H1 (cell line): Measurements from ENCODE around the gene FAM83B. TPM values are rescaled to one million over a fixed set of nuclear protein-coding genes. Genes with fewer than 3 reads are reported as not detected.

Experiments used
- CHD7 ChIP-seq: fragments of 300-600 bp; sonication (generic); IDR thresholded peaks from 2 replicates; pipeline ENCODE4 v1.7.1; 2012; ENCODE audit warnings: low read length, moderate library complexity, mild to moderate bottlenecking, inconsistent platforms; ENCODE audit not compliant: insufficient replicate concordance
- SP2 ChIP-seq: IDR thresholded peaks from 2 replicates; pipeline ENCODE4 v1.6.1; 2012; ENCODE audit warnings: mild to moderate bottlenecking, low read length, inconsistent platforms
- polyA plus RNA-seq, 7 experiments: library from polyadenylated mRNA; depleted of rRNA in 3 of 7; stranded (reverse) in 5 of 7; unstranded in 2 of 7; fragments of >200 nt in 5 of 7; fragments of 200-250 nt in 2 of 7; gene quantifications; 1 replicate in 5 of 7; 2 replicates in 1 of 7; 4 replicates in 1 of 7; pipeline versions ENCODE4 v1.2.1 to v1.2.3, GENCODE V29; 2011 to 2013; ENCODE audit warnings: missing spikeins in 2 of 7, mixed read lengths in 2 of 7
- total RNA-seq: library from RNA; stranded (reverse); fragmentation: NEBNext Ultra II Directional; extraction: Animal tissue kit (Norgen Biotek cat#: 25700); gene quantifications from 2 replicates; pipeline ENCODE4 v1.2.1, GENCODE V29; 2021

FAM83B gene
- total and polyA plus RNA-seq, 2 of the 8 experiments (the other 6 are each of a cell fraction or from before 2014, with no cell fraction given) = 0.71 to 5.7 TPM

DNA sequence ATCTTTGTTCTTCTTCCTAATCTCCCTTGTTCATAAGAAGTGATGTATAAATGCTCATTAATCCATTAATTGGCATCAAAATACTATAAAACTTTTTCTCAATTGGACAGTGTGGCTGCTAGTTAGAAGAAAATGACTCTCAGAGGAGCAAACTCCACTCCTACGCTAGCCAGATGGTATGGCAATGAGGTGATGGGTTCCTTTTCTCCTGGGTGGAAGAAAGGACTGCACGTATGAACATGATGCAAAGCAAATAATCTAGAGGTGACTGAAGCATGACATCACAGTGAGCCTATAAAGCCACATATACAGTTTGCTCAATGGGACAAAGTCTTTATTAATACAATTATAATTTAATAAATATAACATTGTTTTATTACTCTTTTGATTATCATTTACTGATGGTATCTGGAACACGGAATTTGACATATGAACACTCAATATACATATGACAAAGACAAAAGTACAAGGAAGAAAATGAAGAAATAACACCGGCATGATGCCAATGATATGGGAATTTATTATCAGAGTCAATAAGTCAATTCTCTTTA lies 46.4 kb upstream of the FAM83B start (continued):
- TF ChIP-seq CHD7 (no peak), SP2 (no peak)
